ENCODE measurements around the gene EXTL2.

- TF ChIP-seq EZH2phosphoT487 (IDR thresholded peaks at IDR 0.05; ENCODE audit: insufficient read depth, low read depth): no peak
- TF ChIP-seq EZH2 (IDR thresholded peaks at IDR 0.05; ENCODE audit: insufficient read depth, poor library complexity, severe bottlenecking): no peak
These were observed 9.9 kb upstream of the EXTL2 start for GRCh38 chr1:100904528-100904927.
